Body of pancreas (tissue), 4 donors: Measurements from ENCODE around the gene NAP1L1. TPM values are rescaled to one million over a fixed set of nuclear protein-coding genes. Genes with fewer than 3 reads are reported as not detected.

Experiments
- ATAC-seq: fragments of 150-250 bp; one replicate; pipeline ENCODE4 v1.9.1; 2016
- DNase-seq, 4 donors: peaks; one replicate each; pipeline ENCODE4 v3.0.0-alpha.2; 2019
- H3K27ac ChIP-seq, 4 donors: fragments of 200-600 bp; sonication (generic); 1 replicate in 3 of 4; 2 replicates in 1 of 4; pipeline versions ENCODE4 v1.5.1 to v1.6.1; 2016 to 2019; ENCODE audit warnings: mild to moderate bottlenecking in 1 of 4, mixed read lengths in 1 of 4, moderate library complexity in 1 of 4
- H3K27me3 ChIP-seq, 2 donors: fragments of 200-600 bp; sonication (generic); one replicate each; pipeline ENCODE4 v1.6.0; 2016; ENCODE audit warnings: mild to moderate bottlenecking in 1 of 2
- H3K36me3 ChIP-seq, 2 donors: fragments of 200-600 bp; sonication (generic); replicated peaks in 1 of 2; 2 replicates each; pipeline ENCODE4 v1.5.1; 2016; ENCODE audit warnings: low read depth in 2 of 2; ENCODE audit not compliant: insufficient read depth in 1 of 2
- H3K4me1 ChIP-seq: fragments of 200-600 bp; sonication (generic); one replicate; pipeline ENCODE4 v1.6.0; 2016
- H3K4me3 ChIP-seq, 2 donors: fragments of 200-600 bp; sonication (generic); 1 replicate in 1 of 2; 2 replicates in 1 of 2; pipeline ENCODE4 v1.5.1; 2016 to 2019
- H3K9me3 ChIP-seq, 3 donors: fragments of 200-600 bp; sonication (generic); 1 replicate in 2 of 3; 2 replicates in 1 of 3; pipeline ENCODE4 v1.5.1; 2016
- CTCF ChIP-seq, 7 experiments: fragments of 450-650 bp in 4 of 7; fragments of 200-600 bp in 3 of 7; sonication (generic) in 3 of 7; IDR thresholded peaks; one replicate each; pipeline ENCODE4 v1.5.1; 2016 to 2019; ENCODE audit warnings: antibody characterized with exemption in 7 of 7
- POLR2A ChIP-seq, 3 donors: fragments of 450-650 bp; IDR thresholded peaks; one replicate each; pipeline ENCODE4 v1.6.1; 2016; ENCODE audit warnings: antibody characterized with exemption in 3 of 3, mild to moderate bottlenecking in 2 of 3
- WGBS, 2 donors: methylation state at CpG; one replicate each; pipeline ENCODE4 v1.1.5; 2017; 5-methylcytosine and 5-hydroxymethylcytosine counted together
- intact Hi-C: fragments of 100-400 bp; cut with DNase I; formaldehyde crosslinking; loops from one replicate; pipeline ENCODE4 v1.15.1; 2023
- total RNA-seq, 2 donors: library from RNA; depleted of rRNA; stranded (reverse); fragments of >200 nt; gene quantifications; one replicate each; pipeline ENCODE4 v1.1.0, GENCODE V29; 2016

NAP1L1 gene
- total RNA-seq, 2 donors from 2014 or later: 151 to 275 TPM

GRCh38 chr12:76080017-76080728, 4.3 kb downstream of the NAP1L1 start:
- TF ChIP-seq POLR2A (IDR thresholded peaks at IDR 0.05): no peak
- TF ChIP-seq CTCF (IDR thresholded peaks at IDR 0.05): no peak
- ATAC-seq (no peak), DNase-seq (no peak)
- H3K36me3 ChIP-seq: no peaks in the 10 kb centered on the region
- 84 to 88% methylated on average over 2 of the region's 2 CpGs for WGBS, 2 donors
- H3K4me3 ChIP-seq: no peak overlapping the region
- no peak overlapping the region for H3K27ac ChIP-seq
- intact Hi-C loops: no loop called here
- H3K9me3 ChIP-seq: no peaks in the 10 kb centered on the region
- peaks cover 23% of the 10 kb centered on the region for H3K4me1 ChIP-seq
- no peaks in the 10 kb centered on the region for H3K27me3 ChIP-seq

GRCh38 chr12:76078748-76079147, 5.7 kb downstream of the NAP1L1 start:
- intact Hi-C loops: no loop called here
- peaks cover 20% of the 10 kb centered on the region for H3K4me1 ChIP-seq
- no peaks in the 10 kb centered on the region for H3K27me3 ChIP-seq
- WGBS, 2 donors: 76 to 79% methylated on average over 2 of the region's 2 CpGs
- H3K27ac ChIP-seq: no peak overlapping the region
- H3K9me3 ChIP-seq: no peaks in the 10 kb centered on the region
- DNase-seq: no peak
- H3K4me3 ChIP-seq: no peak overlapping the region
- H3K36me3 ChIP-seq: no peaks in the 10 kb centered on the region
- no peak for ATAC-seq
- TF ChIP-seq CTCF (IDR thresholded peaks at IDR 0.05) (no peak), POLR2A (IDR thresholded peaks at IDR 0.05) (no peak)

DNA sequence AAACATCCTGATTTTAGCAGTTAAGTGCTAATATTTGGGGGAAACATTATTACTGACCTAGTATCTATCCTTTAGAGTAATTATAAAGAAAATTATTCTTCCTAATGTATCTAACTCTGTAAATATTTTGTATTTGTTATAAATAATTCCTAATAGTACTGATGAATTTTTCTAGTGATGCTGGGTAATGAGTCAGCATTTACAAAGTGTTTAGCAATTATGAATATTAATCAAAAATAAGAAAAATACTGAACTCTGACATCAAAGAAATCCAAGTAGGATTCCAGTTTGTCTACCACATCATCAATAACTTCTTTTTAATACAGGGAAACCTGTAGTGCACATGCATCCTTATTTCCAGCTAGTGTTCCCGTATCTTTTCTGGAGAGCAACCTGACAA, 9.0 kb downstream of the NAP1L1 start:
- WGBS, 2 donors: 88 to 94% methylated on average over 1 of the region's 1 CpG
- DNase-seq (no peak), ATAC-seq (no peak)
- no peaks in the 10 kb centered on the region for H3K27me3 ChIP-seq
- H3K4me3 ChIP-seq: no peak overlapping the region
- H3K27ac ChIP-seq: no peak overlapping the region
- TF ChIP-seq CTCF (IDR thresholded peaks at IDR 0.05) (no peak), POLR2A (IDR thresholded peaks at IDR 0.05) (no peak)
- intact Hi-C loops: no loop called here
- H3K36me3 ChIP-seq: no peaks in the 10 kb centered on the region
- peaks cover 4% of the 10 kb centered on the region for H3K4me1 ChIP-seq
- no peaks in the 10 kb centered on the region for H3K9me3 ChIP-seq

DNA sequence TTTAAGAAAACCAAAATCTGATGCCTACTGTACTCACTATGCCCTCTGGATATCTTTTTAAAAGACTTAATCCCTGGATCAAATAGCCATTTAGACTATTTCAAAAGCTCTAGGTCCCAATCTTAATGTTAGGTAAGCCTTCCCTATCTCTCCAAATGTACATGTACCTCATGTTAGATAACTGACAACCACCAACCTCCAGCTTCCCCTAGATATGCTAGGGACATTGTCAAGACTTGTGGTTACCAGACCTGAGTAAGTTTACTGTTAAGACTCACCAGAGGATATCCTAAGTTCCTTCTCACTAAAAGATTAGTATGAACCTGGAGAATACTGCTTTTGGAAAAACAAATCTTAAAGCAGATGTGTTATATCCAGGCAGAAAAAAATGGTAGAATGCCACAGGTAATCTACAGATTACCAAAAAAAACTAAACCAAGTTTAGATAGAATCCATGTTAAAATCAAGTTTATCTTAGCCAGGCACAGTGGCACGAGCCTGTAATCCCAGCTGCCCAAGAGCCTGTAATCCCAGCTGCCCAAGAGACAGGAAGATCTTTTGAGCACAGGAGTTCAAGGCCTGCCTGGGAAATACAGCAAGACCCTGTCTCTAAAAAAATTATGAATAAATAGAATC, 9.7 kb downstream of the NAP1L1 start:
- no peak for ATAC-seq
- DNase-seq: no peak
- no peak overlapping the region for H3K4me3 ChIP-seq
- no peak for TF ChIP-seq POLR2A (IDR thresholded peaks at IDR 0.05)
- no peak for TF ChIP-seq CTCF (IDR thresholded peaks at IDR 0.05)
- H3K36me3 ChIP-seq: no peaks in the 10 kb centered on the region
- no peaks in the 10 kb centered on the region for H3K4me1 ChIP-seq
- H3K27me3 ChIP-seq: no peaks in the 10 kb centered on the region
- intact Hi-C loops: no loop called here
- H3K27ac ChIP-seq: no peak overlapping the region
- H3K9me3 ChIP-seq: no peaks in the 10 kb centered on the region
- 58 to 65% methylated on average over 1 of the region's 1 CpG for WGBS, 2 donors

- Histone ChIP-seq H3K36me3 (no peaks in the 10 kb centered on the region), H3K4me1 (no peaks in the 10 kb centered on the region), H3K27ac (no peak overlapping the region), H3K4me3 (no peak overlapping the region), H3K9me3 (no peaks in the 10 kb centered on the region), H3K27me3 (no peaks in the 10 kb centered on the region)
- intact Hi-C loops: no loop called here
- TF ChIP-seq CTCF (IDR thresholded peaks at IDR 0.05) (no peak), POLR2A (IDR thresholded peaks at IDR 0.05) (no peak)
- DNase-seq: no peak
- no peak for ATAC-seq
Measured at GRCh38 chr12:76073561-76073960, 10.9 kb downstream of the NAP1L1 start.
